Epithelial cell of esophagus (primary cell): ENCODE results near the gene GOSR1.
A peak's percentile ranks its signal among the peaks of the same experiment; 100 is the strongest.

Experiments used
- DNase-seq: peaks from one replicate; pipeline ENCODE4 v3.0.0; 2010; ENCODE audit warnings: low read depth
- H3K4me3 ChIP-seq: 2 replicates; pipeline ENCODE4 v1.5.1; 2011; ENCODE audit warnings: mild to moderate bottlenecking, low read length, control low read depth
- TF ChIP-seq, protein P1 (sequence below): IDR thresholded peaks from 2 replicates; pipeline ENCODE4 v1.5.1; 2011; ENCODE audit warnings: low read depth, mild to moderate bottlenecking, low read length, control low read depth, inconsistent platforms; ENCODE audit not compliant: insufficient read depth; ENCODE audit errors: missing control alignments

The GOSR1 gene

GRCh38 chr17:30475206-30475605, 2.0 kb upstream of the GOSR1 start:
- TF ChIP-seq, protein P1, sequence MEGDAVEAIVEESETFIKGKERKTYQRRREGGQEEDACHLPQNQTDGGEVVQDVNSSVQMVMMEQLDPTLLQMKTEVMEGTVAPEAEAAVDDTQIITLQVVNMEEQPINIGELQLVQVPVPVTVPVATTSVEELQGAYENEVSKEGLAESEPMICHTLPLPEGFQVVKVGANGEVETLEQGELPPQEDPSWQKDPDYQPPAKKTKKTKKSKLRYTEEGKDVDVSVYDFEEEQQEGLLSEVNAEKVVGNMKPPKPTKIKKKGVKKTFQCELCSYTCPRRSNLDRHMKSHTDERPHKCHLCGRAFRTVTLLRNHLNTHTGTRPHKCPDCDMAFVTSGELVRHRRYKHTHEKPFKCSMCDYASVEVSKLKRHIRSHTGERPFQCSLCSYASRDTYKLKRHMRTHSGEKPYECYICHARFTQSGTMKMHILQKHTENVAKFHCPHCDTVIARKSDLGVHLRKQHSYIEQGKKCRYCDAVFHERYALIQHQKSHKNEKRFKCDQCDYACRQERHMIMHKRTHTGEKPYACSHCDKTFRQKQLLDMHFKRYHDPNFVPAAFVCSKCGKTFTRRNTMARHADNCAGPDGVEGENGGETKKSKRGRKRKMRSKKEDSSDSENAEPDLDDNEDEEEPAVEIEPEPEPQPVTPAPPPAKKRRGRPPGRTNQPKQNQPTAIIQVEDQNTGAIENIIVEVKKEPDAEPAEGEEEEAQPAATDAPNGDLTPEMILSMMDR = no peak
- H3K4me3 ChIP-seq = no peak overlapping the region
- DNase-seq = no peak

DNA sequence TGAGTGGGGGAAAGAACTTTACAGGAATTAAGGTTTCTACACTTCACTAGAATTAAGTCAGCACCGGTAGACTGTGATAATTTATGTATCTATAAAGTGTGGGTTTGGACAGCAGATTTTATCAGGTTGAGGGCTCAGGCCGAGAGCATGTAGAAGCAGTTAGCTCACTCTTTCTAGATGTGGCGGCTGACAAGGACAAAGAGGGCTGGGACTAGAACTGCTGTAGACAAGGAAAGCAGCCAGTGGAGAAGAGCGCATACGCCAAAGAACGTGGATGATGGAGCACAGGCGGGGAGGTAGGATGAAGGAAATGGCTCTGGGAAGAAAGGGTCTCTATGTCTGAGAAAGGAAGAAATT, 504 bp upstream of the GOSR1 start:
- peak overlapping the region; percentile 91 for H3K4me3 ChIP-seq
- no peak for DNase-seq
- TF ChIP-seq, protein P1 = no peak

- TF ChIP-seq, protein P1 = no peak
- peak overlapping the region; percentile 91 for H3K4me3 ChIP-seq
- peak; percentile 19 for DNase-seq
Measured at GRCh38 chr17:30477774-30478115, 537 bp downstream of the GOSR1 start.

DNA sequence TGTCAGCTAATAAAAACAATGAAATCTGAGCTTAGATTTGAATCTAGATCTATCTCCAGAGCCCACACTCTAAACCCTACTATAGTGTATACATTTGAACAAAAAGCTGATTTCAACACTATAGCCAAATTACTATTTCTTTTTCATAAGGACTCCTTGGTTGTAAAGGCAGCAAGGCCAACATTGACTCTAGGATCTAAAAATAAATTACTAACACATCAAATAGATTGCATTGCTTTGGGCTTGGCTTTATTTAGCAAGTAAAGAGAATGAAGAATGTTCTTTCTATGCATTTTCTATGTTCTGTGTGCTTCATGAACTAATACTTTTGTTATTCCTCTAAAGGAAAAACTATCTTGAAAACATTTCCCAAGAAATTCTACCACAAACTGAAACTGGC, 5.3 kb downstream of the GOSR1 start:
- TF ChIP-seq, protein P1 = no peak
- no peak overlapping the region for H3K4me3 ChIP-seq
- no peak for DNase-seq

- TF ChIP-seq, protein P1 = no peak
- no peak for DNase-seq
- H3K4me3 ChIP-seq = no peak overlapping the region
Measured at GRCh38 chr17:30483159-30483558, 6.0 kb downstream of the GOSR1 start.

DNA sequence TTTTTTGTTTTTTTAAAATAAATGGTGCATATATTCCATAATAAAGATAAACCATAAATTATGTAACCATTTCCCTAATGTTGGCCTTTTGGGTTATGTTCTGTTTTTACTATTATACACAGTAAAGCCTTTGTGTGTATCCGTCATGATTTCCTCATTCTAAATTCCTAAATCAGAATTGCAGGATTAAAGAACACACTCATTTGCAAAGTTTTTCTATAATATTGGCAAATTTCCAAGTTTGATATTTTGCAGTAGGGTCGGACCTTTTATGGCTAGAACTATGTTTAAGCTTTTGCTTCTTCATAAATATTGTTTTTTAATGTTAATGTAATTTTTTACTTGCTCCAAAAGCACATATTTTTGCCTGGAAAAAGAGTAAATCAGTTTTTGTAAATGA, 16.6 kb downstream of the GOSR1 start:
- no peak overlapping the region for H3K4me3 ChIP-seq
- no peak for DNase-seq
- TF ChIP-seq, protein P1 = no peak

DNA sequence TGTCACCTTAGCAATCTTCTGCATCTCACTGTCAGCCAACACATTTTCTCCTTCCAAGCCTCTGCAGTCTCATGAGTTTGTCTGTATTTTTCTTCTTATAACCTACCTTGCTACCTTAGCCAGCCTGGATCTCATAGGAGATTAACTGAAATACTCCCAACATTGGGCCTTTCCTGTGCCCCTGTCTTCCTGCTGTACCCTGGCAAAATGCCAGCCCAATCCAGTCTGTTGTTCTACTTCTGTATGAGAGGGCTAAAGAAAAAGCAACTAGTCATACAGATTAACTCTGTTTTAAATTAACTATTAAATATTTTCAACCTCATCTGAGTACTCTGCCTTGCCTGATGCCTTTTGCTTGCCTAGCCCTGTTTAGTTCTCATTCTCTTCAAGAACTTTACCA, 18.4 kb downstream of the GOSR1 start:
- DNase-seq = no peak
- no peak overlapping the region for H3K4me3 ChIP-seq
- TF ChIP-seq, protein P1 = no peak
